Mammary epithelial cell (primary cell): Measurements from ENCODE around the gene FBXO21.

Experiments used
- CTCF ChIP-seq, 2 donors: IDR thresholded peaks in 1 of 2; conservative IDR thresholded peaks in 1 of 2; 2 replicates each; pipeline ENCODE4 v1.5.1; 2011 to 2012; ENCODE audit warnings: inconsistent platforms in 2 of 2, low read length in 2 of 2, mild to moderate bottlenecking in 2 of 2, control low read depth in 1 of 2, low read depth in 1 of 2; ENCODE audit not compliant: insufficient read depth in 1 of 2; ENCODE audit errors: extremely low read depth in 1 of 2
- EZH2 ChIP-seq: IDR thresholded peaks from 2 replicates; pipeline ENCODE4 v1.6.1; 2012; ENCODE audit warnings: low read length, inconsistent platforms, borderline replicate concordance

- TF ChIP-seq CTCF (conservative IDR thresholded peaks at IDR 0.05 in 1 of 2, IDR thresholded peaks at IDR 0.05 in 1 of 2; ENCODE audit: extremely low read depth in 1 of 2, insufficient read depth in 1 of 2, low read depth in 1 of 2, low read length in 2 of 2) (no peak), EZH2 (no peak)
These were observed 18.7 kb upstream of the FBXO21 start for GRCh38 chr12:117208811-117209455.
